GM12891 (cell line): Measurements from ENCODE around the gene ZDHHC7.
A peak's percentile ranks its signal among the peaks of the same experiment; 100 is the strongest.

Source experiments
- PAX5 ChIP-seq: IDR thresholded peaks from 2 replicates; pipeline ENCODE4 v1.6.1; 2011; ENCODE audit warnings: low read length, moderate library complexity, mild to moderate bottlenecking; ENCODE audit not compliant: insufficient read depth, severe bottlenecking
- POLR2A ChIP-seq: IDR thresholded peaks from 2 replicates; pipeline ENCODE4 v1.6.1; 2011; ENCODE audit warnings: low read depth, low read length, control low read depth
- POLR2AphosphoS5 ChIP-seq: IDR thresholded peaks from 2 replicates; pipeline ENCODE4 v1.6.1; 2011; ENCODE audit warnings: low read depth, low read length, control low read depth
- POU2F2 ChIP-seq: IDR thresholded peaks from 2 replicates; pipeline ENCODE4 v1.6.1; 2011; ENCODE audit warnings: low read depth, mild to moderate bottlenecking, control low read depth, low read length, moderate library complexity
- SPI1 ChIP-seq: IDR thresholded peaks from 2 replicates; pipeline ENCODE4 v1.6.1; 2011; ENCODE audit warnings: low read depth, low read length, control low read depth
- TAF1 ChIP-seq: IDR thresholded peaks from 2 replicates; pipeline ENCODE4 v1.6.1; 2011; ENCODE audit warnings: low read depth, low read length, control low read depth

- TF ChIP-seq POLR2A: 0 out of 2 replicates have a peak, but pooled peaks have one; percentile 24
- no peak for TF ChIP-seq POLR2AphosphoS5
- TF ChIP-seq TAF1: no peak
- TF ChIP-seq SPI1: no peak
- TF ChIP-seq POU2F2: no peak
- peak; percentile 47 for TF ChIP-seq PAX5
These were observed 16.1 kb upstream of the ZDHHC7 start, which contains the start of gene KIAA0513 for GRCh38 chr16:85027349-85027957.
